EH (cell line): ENCODE measurements around the gene CDH2.
A peak's percentile ranks its signal among the peaks of the same experiment; 100 is the strongest.

ENCODE experiments used
- DNase-seq: peaks from one replicate; pipeline ENCODE4 v3.0.0-alpha.2; 2015; ENCODE audit warnings: low read depth

Gene CDH2

GRCh38 chr18:28176948-28177827 lies at the start of gene CDH2:
Gene CDH2, minus strand, starts transcription at chr18:28177130. Its CDS starts 108 bp downstream, at chr18:28177022.
- DNase-seq: peak; percentile 94

DNA sequence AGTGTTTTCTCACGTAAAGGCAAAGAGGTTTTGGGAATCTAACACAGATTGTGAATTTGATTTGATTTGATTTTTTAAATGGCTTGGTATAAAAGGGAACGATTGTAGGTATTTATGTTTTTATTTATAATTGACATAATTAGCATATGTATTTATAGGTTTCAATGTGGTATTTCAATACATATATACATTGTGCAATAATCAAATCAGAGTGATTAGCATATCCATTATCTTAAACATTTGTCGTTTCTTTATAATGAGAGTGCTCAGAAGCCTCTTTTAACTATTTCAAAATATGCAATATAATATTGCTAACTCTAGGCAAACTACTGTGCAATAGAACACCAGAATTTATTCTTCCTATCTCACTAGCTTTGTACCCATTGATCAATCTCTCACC lies 35.1 kb upstream of the CDH2 start:
- no peak for DNase-seq

- peak; percentile 16 for DNase-seq
Measured at GRCh38 chr18:28208712-28209265, 31.9 kb upstream of the CDH2 start.

DNA sequence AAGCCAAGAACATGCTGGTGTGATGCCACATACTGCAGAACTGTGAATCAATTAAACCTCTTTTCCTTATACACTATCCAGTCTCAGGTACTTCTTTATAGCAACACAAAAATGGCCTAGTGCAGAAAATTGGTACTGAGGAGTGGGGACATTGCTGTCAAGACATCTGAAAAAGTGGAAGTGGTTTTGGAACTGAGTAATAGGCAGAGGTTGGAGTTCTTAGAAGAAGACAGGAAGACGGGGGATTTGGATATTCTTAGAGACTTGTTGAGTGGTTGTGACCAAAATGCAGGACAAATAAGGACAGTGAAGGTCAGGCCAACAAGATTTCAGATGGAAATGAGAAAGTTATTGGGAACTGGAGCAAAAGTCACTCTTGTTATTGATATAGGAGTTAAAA lies 31.3 kb upstream of the CDH2 start:
- DNase-seq: no peak

GRCh38 chr18:28204154-28204553 lies 27.2 kb upstream of the CDH2 start:
- peak; percentile 95 for DNase-seq

DNA sequence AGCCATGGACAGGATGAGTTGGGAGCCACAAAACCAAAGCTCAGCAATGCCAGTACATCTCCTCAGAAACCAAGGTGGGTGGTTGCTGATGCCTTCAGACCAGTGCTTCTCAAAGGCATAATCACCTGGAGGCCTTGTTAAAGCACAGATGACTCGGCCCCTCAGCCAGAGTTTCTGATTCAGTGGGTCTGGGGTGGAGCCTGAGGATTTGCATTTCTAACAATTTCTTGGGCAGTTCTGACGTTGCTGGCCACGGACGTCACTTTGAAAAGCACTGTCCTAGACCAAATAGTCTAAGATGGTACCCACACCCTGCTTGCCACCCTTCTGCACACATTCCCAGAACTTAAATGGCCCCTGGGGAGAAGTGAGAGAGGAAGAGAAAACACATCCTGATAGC lies 24.1 kb upstream of the CDH2 start:
- no peak for DNase-seq

DNA sequence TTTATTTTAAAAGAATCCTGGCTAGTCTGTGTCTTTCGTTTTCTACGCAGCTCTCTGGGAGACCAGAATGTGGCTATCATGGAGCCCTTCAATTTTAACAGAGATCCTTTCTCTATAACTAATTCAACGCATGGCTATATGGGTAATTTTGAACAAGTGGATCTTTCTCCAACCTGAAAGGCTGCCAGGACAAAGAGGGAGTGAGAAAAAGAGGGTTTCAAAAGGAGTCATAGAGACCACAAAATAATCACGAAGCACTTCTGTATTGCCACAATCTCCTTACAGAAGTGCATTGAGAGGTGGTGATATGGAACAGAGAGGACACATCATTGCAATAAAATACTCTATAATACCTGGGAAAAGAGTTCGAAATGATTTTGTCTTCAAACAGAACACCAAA lies 21.7 kb upstream of the CDH2 start:
- no peak for DNase-seq

- no peak for DNase-seq
Measured at GRCh38 chr18:28193177-28193778, 16.3 kb upstream of the CDH2 start.

DNA sequence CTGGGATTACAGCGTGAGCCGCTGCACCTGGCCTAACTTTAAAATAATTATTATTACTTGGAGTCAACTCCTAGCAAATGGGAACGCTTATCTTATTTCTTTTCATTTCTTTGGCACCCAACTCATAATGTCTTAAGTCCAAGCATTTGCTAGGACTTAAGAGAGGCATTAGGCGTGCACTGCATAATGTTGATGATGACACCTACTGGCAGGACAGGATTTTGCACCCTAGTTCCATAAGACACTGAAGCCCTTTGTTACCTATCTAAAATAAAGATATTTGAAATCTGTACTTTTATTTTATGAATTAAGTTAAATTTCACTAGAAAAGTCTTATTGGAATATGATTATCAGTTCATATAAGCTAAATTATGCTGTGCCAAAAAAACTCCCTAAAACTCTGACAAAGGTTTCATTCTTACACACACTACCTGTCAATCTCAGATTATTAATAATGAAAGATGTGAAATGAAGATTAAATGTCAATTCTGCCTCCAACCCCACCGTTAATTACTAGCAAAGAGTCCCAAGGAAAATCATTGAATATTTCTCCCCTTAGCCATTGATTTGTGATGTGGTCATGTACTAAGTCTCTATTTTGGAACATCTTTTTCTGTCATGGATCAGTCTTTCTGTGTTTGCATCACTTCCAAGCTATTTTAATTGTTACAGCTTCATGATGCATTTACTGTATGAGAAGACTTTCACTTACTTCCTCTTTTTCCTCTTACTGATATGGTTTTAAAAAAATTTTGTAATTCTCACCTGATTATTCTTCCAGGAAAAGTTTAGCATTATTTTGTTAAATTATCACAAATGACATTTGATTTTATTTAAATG lies 12.7 kb upstream of the CDH2 start:
- DNase-seq: peak; percentile 80

DNA sequence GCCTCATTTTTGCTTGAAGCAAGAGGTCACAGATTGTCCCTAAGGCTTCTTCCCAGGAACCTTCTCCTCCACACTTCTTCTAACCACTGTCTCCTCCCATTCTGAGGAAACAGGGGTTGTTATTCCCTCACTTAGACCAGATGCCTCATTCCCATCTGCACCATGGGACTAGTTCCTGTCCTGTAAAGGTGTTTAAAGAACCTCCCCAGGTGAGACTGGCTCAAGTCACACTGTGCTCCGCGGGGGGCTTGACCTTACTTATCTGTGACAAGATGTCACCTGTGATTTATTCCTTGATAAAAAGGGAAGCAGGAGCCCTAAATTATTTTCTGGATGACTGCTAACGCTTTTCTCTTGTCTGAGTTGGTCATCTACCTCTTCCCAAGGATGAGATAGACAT lies 8.2 kb upstream of the CDH2 start:
- no peak for DNase-seq

DNA sequence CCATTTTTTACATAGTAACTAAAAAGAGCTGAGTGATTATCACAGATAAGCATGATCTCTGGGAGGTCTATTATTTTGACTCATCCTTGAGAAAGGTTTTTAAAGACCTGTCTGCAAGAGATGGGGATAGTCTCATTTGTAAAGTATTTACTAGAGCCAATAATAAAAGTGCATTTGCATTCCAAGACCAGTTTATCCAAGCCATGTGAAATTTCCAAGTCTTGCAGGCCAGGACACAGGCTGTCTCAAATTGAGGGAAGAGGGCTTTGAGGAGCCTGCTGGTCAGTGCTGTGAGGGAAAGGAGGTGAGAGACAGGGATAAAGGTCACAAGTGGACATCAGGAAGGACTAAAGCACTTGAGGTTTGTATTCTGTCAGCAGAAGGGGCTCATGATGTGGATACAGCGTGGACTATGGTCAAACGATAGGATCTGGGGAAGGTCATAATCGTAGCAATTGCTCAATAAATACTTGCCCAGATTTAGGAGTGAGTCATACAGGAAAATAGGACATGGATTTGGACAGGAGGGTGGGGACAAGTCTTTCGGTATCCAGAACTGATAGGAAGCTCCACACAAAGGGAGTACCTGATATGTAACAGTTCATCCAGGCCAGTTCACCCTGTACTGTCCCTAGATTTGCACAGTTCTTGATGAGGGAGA lies 6.6 kb upstream of the CDH2 start:
- peak; percentile 94 for DNase-seq

- no peak for DNase-seq
Measured at GRCh38 chr18:28181616-28182015, 4.7 kb upstream of the CDH2 start.

DNA sequence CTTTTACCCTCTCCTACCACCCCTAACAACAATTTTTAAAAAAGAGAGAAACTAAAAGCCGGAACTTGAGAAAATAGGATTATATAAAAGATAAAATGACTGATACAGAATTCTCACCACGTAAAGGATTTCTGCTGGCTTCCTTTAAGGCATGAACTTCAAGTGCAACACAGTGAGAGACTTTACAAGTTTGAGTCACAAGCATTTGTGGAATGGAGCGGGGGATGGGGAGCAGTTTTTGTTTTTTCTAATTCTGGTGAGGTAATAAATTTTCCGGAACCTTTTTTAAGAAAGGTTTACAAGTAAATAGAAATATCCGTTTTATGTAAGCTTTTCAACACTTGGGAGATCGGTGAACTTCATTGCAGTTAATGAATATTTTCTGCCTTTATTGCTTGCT lies 1.8 kb upstream of the CDH2 start:
- peak; percentile 80 for DNase-seq

DNA sequence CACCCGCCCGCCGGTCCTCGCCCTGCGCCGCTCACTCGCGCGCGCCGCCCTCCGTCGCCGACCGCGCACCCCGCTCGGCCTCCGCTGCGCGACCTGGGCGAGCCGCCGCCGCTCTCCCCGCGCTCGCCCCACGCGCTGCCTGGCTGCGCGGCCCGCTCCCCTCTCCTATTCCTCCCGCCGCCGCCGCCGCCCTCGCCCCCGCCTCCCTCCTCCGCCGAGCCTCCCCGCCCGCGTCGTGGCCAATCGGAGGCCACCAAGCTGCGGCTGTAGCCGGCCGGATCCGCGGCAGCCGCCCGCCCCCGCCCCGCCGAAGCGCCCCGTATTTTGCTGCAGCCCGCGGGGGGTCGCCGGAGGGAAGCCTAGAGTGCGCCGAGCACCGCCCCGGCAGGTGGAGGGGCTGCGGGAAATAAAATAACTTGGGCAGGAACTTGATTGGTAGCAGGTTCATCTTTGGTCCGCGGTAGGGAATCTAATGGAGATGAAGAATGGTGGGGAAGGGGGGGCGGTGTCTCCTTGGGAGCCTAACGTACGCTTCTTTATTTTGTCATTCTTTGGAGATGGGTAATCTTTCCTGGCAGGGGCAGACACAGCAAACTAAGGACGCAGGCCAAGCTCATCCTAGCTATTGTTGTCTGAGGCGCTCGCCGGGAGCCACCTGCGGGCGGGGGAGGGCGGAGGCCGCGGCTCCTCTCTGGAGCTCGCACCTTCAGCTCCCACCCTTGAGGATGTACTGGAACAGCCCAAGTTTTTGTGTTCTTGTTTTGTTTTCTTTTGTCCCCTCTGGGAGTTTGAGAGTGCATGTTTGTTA lies 1.1 kb upstream of the CDH2 start:
- DNase-seq: peak; percentile 78

- DNase-seq: no peak
Measured at GRCh38 chr18:28176698-28176947, 307 bp downstream of the CDH2 start.

DNA sequence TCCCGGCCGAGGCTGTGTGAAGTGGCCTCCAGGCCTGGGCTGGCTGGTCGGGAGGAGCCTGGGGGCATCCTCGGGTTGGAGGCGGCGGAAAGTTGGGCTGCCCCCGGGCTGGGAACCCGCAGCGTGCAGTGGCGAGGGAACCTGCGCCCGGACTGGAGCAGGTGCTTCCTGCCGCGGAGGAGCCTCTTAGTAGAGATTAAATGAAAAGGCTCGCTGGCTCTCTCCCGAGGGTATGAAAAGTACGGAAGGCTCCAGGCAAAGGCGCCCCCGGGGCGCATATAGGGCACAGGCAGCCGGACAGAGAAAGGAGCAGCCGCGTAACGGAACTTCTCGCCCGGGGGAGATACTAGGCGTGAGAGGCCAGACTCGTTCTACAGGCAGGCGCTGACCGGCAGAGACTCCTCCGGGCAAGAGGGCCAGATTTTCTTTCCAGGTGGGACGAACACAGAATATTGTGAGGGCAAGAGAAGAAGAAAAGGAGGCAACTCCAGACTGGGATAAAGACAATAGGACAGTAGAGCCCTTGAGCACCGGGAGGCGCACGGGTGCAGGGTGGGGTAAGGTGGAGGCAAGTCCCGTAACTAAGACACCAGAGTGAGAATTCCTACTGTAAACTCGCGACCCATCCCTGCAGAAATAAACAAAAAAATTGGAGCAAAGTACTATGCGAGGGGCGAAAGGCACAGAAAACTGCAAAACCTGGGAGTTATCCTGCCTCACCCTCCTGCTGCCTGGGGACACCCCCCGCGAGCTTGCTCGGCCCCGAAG lies 816 bp downstream of the CDH2 start:
- DNase-seq: peak; percentile 48

- peak; percentile 70 for DNase-seq
Measured at GRCh38 chr18:28175150-28175929, 1.6 kb downstream of the CDH2 start.

GRCh38 chr18:28174181-28174905 lies 2.6 kb downstream of the CDH2 start:
- no peak for DNase-seq

- DNase-seq: no peak
Measured at GRCh38 chr18:28171837-28172236, 5.1 kb downstream of the CDH2 start.
